Common myeloid progenitor, CD34-positive (primary cell): ENCODE data around the gene OTOS. TPM values are rescaled to one million over a fixed set of nuclear protein-coding genes. Genes with fewer than 3 reads are reported as not detected.

Source experiments
- CTCF ChIA-PET: fragments of 350-600 bp; sonication (Branson Sonifier 250); formaldehyde crosslinking; loops from one replicate; lab custom pipeline; 2021; ENCODE audit warnings: antibody characterized with exemption; lab: Charles Lee
- POLR2A ChIA-PET: fragments of 350-600 bp; sonication (Branson Sonifier 250); formaldehyde crosslinking; loops from one replicate; lab custom pipeline; 2021; ENCODE audit warnings: antibody characterized with exemption; lab: Charles Lee
- DNase-seq, 3 donors: peaks; one replicate each; pipeline versions ENCODE4 v3.0.0 to v3.0.0-alpha.2; 2013
- H3K27ac ChIP-seq, 2 experiments: 1 replicate in 1 of 2; 2 replicates in 1 of 2; pipeline ENCODE4 v1.7.0; 2013; ENCODE audit warnings: inconsistent platforms in 2 of 2, low read length in 2 of 2, mild to moderate bottlenecking in 2 of 2, low read depth in 1 of 2, moderate library complexity in 1 of 2; ENCODE audit not compliant: severe bottlenecking in 2 of 2, insufficient read depth in 1 of 2, poor library complexity in 1 of 2
- H3K27me3 ChIP-seq, 5 experiments: replicated peaks in 2 of 5; 1 replicate in 3 of 5; 2 replicates in 2 of 5; pipeline versions ENCODE4 v1.6.1 to v1.7.0; 2013; ENCODE audit warnings: low read length in 4 of 5, mild to moderate bottlenecking in 2 of 5, moderate library complexity in 2 of 5, inconsistent platforms in 1 of 5; ENCODE audit not compliant: insufficient read depth in 5 of 5, control insufficient read depth in 4 of 5
- H3K36me3 ChIP-seq, 4 experiments: 1 replicate in 2 of 4; 2 replicates in 2 of 4; pipeline versions ENCODE4 v1.6.1 to v1.7.0; 2013; ENCODE audit warnings: low read length in 3 of 4, control low read depth in 1 of 4, mild to moderate bottlenecking in 1 of 4; ENCODE audit not compliant: control insufficient read depth in 4 of 4, insufficient read depth in 4 of 4
- H3K4me1 ChIP-seq, 4 experiments: 1 replicate in 3 of 4; 2 replicates in 1 of 4; pipeline versions ENCODE4 v1.6.1 to v1.7.1; 2013; ENCODE audit warnings: low read length in 3 of 4, mild to moderate bottlenecking in 3 of 4, control low read depth in 1 of 4, inconsistent platforms in 1 of 4, moderate library complexity in 1 of 4; ENCODE audit not compliant: control insufficient read depth in 4 of 4, insufficient read depth in 4 of 4; ENCODE audit errors: control extremely low read depth in 1 of 4
- H3K4me3 ChIP-seq, 7 experiments: 1 replicate in 4 of 7; 2 replicates in 3 of 7; pipeline versions ENCODE4 v1.5.1 to v1.7.0; 2013; ENCODE audit warnings: mild to moderate bottlenecking in 7 of 7, low read length in 6 of 7, moderate library complexity in 6 of 7, inconsistent platforms in 2 of 7, low read depth in 2 of 7, control low read depth in 1 of 7; ENCODE audit not compliant: insufficient read depth in 4 of 7, control insufficient read depth in 1 of 7; ENCODE audit errors: extremely low read depth in 1 of 7
- H3K9me3 ChIP-seq, 5 experiments: 1 replicate in 4 of 5; 2 replicates in 1 of 5; pipeline versions ENCODE4 v1.6.1 to v1.7.1; 2013; ENCODE audit warnings: low read length in 4 of 5, mild to moderate bottlenecking in 2 of 5, inconsistent platforms in 1 of 5, low read depth in 1 of 5, moderate library complexity in 1 of 5; ENCODE audit not compliant: control insufficient read depth in 4 of 5, insufficient read depth in 2 of 5; ENCODE audit errors: control extremely low read depth in 1 of 5
- WGBS: methylation state at CpG from one replicate; pipeline ENCODE4 v1.1.5; 2013; ENCODE audit not compliant: insufficient coverage; 5-methylcytosine and 5-hydroxymethylcytosine counted together
- polyA plus RNA-seq: library from polyadenylated mRNA; unstranded; fragments of 120-200 nt; gene quantifications from one replicate; pipeline ENCODE4 v1.2.1, GENCODE V29; 2013

The OTOS gene
- polyA plus RNA-seq = not detected

DNA sequence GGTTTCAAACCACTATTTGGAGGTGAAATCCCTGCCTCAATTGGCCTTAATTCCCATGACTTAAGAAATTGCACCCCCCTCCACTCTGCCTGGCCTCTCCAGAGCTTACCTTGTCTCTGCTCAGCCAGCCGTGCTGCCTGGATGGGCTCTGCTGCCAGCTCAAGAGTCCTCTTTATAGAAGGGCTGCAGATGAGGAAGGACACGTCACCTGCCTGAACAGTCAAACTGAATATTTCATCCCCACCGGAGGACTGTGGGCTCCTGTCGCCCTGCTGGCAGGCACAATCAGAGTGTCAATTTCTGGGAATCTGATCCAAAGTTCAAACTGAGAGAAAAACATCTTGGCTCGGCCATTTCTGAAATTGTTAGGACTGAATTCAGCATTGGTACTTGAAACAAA is at the start of gene OTOS:
Gene OTOS, minus strand, starts transcription at position 148 of the 400 bp plus-strand sequence. CDS start 332 bp downstream, outside the sequence.
- Histone ChIP-seq H3K27me3 (peaks cover 0 to 17% (median 8%) of the 10 kb centered on the region in 5 experiments), H3K4me3 (no peak within 1 kb of the TSS), H3K27ac (no peak within 1 kb of the TSS), H3K36me3 (no peaks in the 10 kb centered on the region), H3K4me1 (peaks cover 1 to 13% (median 9%) of the 10 kb centered on the region in 4 experiments), H3K9me3 (no peaks in the 10 kb centered on the region)
- ChIA-PET POLR2A (no interaction called here), CTCF (interaction anchor here (9.7 kb wide), 1 partner anchor 78 kb away, joined by 161 read pairs; no protein-coding TSS in a partner anchor)
- no peak for DNase-seq
- WGBS = 89% methylated on average over 5 of the region's 5 CpGs

DNA sequence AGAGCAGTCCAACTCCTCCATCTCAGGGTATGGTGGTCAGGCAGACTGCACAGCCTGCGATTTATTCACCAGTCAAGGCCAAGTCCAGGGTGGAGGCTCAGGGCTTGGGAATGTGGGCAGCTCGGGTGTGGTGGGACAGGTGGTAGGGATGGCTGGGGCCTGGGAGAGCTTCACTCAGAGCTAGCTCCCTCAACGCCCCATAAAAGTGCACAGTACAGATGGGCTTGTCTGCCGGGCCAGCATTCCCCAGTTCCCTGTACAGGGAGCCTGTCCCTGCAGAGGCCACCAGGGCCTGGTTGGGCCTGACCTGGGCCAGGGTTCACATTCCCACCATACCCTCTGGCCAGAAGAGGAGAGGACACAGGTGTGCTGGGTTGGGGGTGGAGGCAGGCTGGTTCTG is 49.2 kb upstream of the OTOS start:
- DNase-seq = no peak
- H3K27ac ChIP-seq = no peak overlapping the region
- no peaks in the 10 kb centered on the region for H3K36me3 ChIP-seq
- ChIA-PET CTCF (no interaction called here), POLR2A (no interaction called here)
- no peak overlapping the region for H3K4me3 ChIP-seq
- WGBS = 83% methylated on average over 3 of the region's 4 CpGs
- no peaks in the 10 kb centered on the region for H3K4me1 ChIP-seq
- peaks cover 0 to 32% (median 2%) of the 10 kb centered on the region in 5 experiments for H3K27me3 ChIP-seq
- peaks cover 0 to 9% (median 3%) of the 10 kb centered on the region in 5 experiments for H3K9me3 ChIP-seq

DNA sequence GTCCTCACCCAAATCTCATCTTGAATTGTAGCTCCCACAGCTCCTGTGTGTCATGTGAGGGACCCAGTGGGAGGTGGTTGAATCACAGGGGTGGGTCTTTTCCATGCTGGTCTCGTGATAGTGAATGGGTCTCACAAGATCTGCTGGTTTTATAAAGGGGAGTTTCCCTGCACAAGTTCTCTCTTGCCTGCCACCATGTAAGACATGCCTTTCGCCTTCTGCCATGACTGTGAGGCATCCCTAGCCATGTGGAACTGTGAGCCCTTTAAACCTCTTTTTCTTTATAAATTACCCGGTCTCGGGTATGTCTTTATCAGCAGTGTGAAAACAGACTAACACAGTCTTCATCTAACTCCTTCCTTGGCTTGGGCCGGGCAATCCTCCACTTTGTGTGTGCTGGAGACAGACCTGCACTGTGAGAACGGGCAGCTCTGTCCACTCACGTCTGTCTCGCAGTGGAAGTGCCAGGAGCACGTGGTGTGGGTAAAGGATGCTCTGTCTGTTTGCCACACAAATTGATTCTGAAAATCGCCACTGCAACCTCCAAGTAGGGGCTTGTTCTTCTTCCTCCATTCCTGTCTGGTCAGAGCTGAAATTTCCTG is 47.6 kb upstream of the OTOS start:
- H3K27me3 ChIP-seq = peaks cover 0 to 27% (median 2%) of the 10 kb centered on the region in 5 experiments
- POLR2A ChIA-PET = no interaction called here
- CTCF ChIA-PET = no interaction called here
- H3K9me3 ChIP-seq = peaks cover 0 to 9% (median 3%) of the 10 kb centered on the region in 5 experiments
- H3K4me3 ChIP-seq = no peak overlapping the region
- 91% methylated on average over 10 of the region's 10 CpGs for WGBS
- H3K4me1 ChIP-seq = no peaks in the 10 kb centered on the region
- no peak for DNase-seq
- H3K36me3 ChIP-seq = no peaks in the 10 kb centered on the region
- H3K27ac ChIP-seq = no peak overlapping the region

DNA sequence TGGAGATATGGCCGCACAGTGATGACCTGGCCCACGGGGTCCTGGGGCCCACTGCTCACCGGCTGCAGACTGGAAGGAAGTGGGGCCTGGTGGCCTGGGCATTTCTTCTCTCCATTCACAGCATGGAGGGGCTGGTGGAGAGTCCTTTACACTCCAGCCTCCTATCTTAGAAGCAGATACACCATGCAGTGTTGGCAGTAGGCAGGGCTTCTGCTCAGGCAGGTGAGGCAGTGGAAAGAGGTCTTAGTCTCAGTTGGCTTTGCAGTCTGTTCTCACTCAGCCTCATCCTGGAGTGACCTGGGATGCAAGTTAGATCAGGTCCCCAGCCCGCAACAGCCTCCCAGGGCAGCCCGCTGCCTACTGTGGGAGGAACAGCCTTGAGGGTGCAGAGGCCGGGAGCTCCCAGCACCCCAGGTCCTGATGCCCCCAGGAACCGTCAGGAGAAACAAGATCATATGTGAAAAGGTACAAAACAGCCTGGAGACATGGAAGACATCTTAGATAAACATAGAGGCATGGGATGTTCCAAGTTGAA is 45.8 kb upstream of the OTOS start:
- Histone ChIP-seq H3K4me3 (no peak overlapping the region), H3K36me3 (no peaks in the 10 kb centered on the region), H3K4me1 (no peaks in the 10 kb centered on the region), H3K27ac (no peak overlapping the region), H3K9me3 (peaks cover 0 to 9% (median 3%) of the 10 kb centered on the region in 5 experiments), H3K27me3 (peaks cover 0 to 35% (median 2%) of the 10 kb centered on the region in 5 experiments)
- DNase-seq = no peak
- 82% methylated on average over 4 of the region's 7 CpGs for WGBS
- ChIA-PET CTCF (no interaction called here), POLR2A (no interaction called here)

DNA sequence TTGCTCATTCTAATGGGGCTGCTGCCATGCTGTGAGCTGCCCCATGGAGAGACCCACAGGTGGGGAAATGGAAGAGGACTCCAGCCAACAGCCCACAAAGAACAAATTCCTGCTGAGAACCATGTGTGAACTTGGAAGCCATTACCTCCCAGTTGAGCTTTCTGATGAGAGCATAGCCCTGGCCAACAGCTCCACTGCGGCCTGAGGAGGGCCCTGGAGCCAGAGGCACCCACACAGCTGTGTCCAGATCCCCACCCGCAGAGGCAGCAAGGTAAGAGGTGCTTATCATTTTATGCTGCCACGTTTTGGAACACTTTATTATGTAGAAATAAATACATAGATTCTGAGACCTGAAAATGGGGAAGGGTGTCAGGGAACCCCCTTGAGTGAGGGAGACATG is 44.2 kb upstream of the OTOS start:
- WGBS = 60% methylated on average over 1 of the region's 3 CpGs
- CTCF ChIA-PET = no interaction called here

DNA sequence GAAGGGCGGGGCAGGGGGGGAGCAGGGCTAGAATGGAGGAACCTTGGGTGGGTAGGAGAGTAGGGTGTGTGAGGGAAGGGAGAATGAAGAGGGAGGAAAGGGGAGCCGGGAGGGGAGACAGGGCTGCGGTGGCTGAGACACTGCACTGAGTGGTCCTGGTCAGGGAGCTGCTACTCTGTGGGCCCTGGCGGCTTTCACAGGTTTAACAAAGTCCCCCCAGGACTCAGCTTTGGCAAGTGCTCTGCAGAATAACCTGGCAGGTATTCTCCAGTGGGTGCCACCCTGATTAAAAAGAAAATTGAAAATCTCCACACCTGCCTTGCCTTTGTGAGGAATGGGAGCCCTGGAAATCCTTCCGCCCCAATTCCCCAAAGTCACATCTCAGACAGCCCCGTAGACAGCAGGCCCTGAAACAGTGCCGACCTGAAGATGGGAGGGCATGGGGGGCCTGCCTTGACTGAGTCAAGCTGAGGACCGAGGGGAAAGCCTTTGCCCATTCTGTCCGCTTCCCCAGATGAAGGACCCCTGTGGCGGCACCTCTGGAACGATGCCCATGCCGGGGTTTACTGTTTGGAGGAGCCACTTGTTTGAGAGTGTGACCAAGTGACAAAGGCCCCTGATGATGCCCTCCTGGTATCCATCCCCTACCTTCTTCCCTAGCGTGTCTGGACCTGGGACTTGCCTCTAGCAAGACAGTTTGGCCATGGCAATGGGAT is 43.6 kb upstream of the OTOS start:
- Histone ChIP-seq H3K36me3 (no peaks in the 10 kb centered on the region), H3K4me1 (no peaks in the 10 kb centered on the region), H3K4me3 (no peak overlapping the region), H3K27ac (no peak overlapping the region), H3K9me3 (peaks cover 0 to 9% (median 3%) of the 10 kb centered on the region in 5 experiments), H3K27me3 (peaks cover 0 to 29% (median 2%) of the 10 kb centered on the region in 5 experiments)
- 76% methylated on average over 13 of the region's 13 CpGs for WGBS
- ChIA-PET CTCF (no interaction called here), POLR2A (no interaction called here)
- no peak for DNase-seq

More for the DNA sequence above, 44.2 kb upstream of the OTOS start:
- peaks cover 0 to 31% (median 2%) of the 10 kb centered on the region in 5 experiments for H3K27me3 ChIP-seq
- H3K9me3 ChIP-seq = peaks cover 0 to 9% (median 3%) of the 10 kb centered on the region in 5 experiments
- POLR2A ChIA-PET = no interaction called here
- H3K4me3 ChIP-seq = no peak overlapping the region
- H3K4me1 ChIP-seq = no peaks in the 10 kb centered on the region
- H3K27ac ChIP-seq = no peak overlapping the region
- no peak for DNase-seq
- no peaks in the 10 kb centered on the region for H3K36me3 ChIP-seq
